KOPT-K1 (cell line): ENCODE measurements around the gene ADGRV1.

ENCODE experiments used
- H3K27ac ChIP-seq: fragments of 200-600 bp; sonication (generic); 2 replicates; pipeline ENCODE4 v1.5.1; 2016; ENCODE audit warnings: antibody characterized with exemption, mild to moderate bottlenecking, low read depth, low read length; ENCODE audit not compliant: poor library complexity, severe bottlenecking
- H3K36me3 ChIP-seq: fragments of 200-600 bp; sonication (generic); 2 replicates; pipeline ENCODE4 v1.5.1; 2017; ENCODE audit warnings: antibody characterized with exemption, mild to moderate bottlenecking, low read length, moderate library complexity; ENCODE audit not compliant: insufficient read depth
- H3K9me3 ChIP-seq: fragments of 200-600 bp; sonication (generic); 2 replicates; pipeline ENCODE4 v1.5.1; 2017; ENCODE audit warnings: antibody characterized with exemption, low read length, mild to moderate bottlenecking; ENCODE audit not compliant: insufficient read depth, poor library complexity, severe bottlenecking

ADGRV1 gene

DNA sequence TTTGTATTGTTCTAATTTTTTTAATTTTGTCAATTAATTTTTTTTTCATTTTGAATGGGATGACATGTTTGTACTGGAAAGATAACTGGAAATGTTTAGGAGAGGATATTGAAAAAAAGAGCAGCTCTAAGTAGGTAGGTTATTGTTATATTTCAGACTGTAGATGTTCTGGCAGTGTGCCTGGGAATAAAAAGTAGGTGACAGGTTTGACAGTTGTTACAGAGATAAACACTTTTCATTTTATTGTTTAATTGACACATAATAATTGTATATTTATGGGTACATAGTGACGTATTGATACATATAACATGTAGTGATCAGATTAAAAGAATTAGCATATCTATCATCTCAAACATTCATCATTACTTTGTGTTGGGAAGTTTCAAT is 545.5 kb downstream of the ADGRV1 start:
- no peaks in the 10 kb centered on the region for H3K9me3 ChIP-seq
- no peak overlapping the region for H3K27ac ChIP-seq

DNA sequence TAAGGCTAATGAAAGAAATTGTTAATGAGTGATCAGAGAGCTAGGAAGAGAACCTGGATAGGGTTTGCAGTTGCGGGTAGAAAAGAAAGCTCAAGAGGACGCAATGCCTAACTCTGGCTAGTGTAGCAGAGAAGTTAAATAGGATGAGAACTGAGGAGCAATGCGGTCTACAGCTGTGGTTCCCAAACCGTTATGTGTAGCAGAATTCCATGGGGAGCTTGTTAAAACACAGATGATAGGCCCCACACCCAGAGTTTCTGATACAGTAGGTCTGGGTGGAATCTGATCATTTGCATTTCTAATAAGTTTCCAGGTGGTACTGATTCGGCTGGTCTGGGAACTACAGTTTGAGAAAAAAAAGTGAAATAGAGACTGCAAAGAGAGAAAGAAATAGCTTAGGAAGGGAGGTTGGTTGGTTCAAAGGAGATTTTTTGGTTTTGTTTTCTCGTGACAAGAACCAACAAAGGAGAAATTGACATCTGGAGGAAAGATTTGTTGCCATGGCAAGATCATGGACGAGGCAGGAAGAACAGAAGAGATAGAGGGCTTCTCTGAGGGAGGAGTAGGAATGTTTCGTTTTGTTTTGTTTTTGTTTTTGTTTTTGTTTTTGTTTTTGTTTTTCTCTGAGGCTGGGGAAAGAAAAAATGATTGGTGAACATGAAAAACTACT is 548.4 kb downstream of the ADGRV1 start:
- Histone ChIP-seq H3K9me3 (no peaks in the 10 kb centered on the region), H3K36me3 (no peaks in the 10 kb centered on the region), H3K27ac (no peak overlapping the region)

More for the DNA sequence above, 545.5 kb downstream of the ADGRV1 start:
- no peaks in the 10 kb centered on the region for H3K36me3 ChIP-seq

DNA sequence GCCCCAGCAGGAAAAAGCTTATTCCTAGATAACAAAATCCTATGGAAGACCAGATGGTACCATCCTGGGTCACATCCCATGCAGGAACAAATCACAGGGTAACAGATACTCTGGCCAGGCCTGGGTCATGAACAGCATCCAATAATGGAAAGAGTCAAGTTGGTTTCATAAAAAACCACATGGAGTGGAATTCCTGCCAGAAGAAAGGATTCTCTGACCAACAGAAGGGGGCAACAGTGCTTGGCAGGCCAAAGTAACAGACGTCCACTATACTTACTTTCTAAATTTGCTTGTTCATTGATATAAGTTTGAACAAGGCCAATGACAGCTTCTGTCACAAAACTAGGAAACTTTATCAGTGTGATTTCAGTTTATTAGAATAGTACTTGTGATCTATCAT is 551.0 kb downstream of the ADGRV1 start:
- Histone ChIP-seq H3K36me3 (no peaks in the 10 kb centered on the region), H3K27ac (no peak overlapping the region), H3K9me3 (no peaks in the 10 kb centered on the region)

DNA sequence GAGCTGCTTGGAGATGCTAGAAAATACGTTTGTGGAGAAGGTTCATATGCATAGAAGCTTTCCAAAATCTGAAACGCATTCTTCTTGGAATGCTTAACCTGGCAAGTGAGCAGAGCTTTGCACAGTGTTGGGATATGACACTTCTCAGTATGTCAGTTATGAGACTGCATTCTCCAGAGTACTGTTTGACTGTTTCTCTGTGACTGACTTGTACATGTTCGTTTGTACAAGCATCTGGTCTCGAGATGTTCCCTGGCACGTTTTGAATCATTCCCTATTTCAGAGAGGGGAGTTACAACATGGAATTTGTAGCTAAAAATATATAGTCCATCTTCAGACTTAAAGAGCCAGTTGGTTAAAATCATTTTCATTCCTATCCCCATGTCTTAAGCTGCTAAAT is 552.1 kb downstream of the ADGRV1 start:
- Histone ChIP-seq H3K27ac (no peak overlapping the region), H3K36me3 (no peaks in the 10 kb centered on the region), H3K9me3 (no peaks in the 10 kb centered on the region)

DNA sequence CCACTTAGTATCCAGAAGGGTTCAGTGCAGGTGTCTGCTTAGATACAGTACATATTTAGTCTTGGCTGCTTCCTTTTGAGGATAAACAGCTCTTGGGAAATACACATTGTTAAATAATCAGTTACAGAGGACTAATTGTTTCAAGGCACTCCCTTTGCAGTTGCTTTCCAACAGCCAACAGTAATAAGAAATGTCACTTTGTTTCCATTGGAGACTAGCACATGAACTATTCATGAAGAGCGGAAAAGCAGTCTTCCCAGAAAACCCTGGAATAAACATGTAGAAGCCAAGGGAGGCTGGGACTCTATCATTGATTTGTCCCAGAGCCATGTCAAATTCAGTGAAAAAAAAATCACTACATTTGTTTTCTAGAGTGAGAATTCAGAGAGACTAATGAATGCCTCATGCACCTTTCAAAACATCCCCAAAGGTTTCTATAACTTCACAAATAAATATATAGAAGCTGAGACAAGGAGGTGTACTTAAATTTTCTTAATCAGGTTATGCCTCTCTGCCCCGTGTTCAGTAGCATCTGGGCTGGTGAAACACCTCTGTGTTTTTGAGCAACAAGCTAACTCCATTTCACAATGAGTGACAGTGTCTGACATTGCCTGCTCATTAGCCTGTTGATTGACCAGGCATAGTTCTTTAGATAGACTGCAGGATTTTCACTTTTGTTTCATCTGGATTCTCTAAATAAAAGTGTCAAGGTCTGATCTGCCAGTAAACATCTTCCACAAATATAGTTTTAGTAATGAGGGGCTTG is 553.1 kb downstream of the ADGRV1 start:
- H3K9me3 ChIP-seq = no peaks in the 10 kb centered on the region
- H3K36me3 ChIP-seq = no peaks in the 10 kb centered on the region
- H3K27ac ChIP-seq = no peak overlapping the region

DNA sequence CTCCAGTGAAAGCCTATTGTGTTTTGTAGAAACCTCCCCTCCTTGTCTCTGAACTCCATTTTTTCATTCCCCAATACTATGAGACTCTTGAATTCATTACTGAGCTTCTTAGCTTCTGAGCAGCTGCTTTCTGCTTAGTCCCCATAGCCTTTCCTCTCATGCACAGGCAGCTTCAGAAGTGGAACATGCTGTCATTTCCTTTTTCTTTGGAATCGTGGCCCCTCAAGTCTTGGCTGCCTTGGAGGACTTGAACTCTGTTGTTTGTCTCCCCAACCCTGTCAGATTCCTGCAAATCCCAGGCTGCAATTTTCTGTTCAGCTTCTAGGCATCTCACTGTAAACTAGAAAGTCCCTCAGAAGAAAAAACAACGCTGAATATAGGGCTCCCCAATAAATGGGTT is 556.1 kb downstream of the ADGRV1 start:
- no peaks in the 10 kb centered on the region for H3K9me3 ChIP-seq
- no peak overlapping the region for H3K27ac ChIP-seq
- no peaks in the 10 kb centered on the region for H3K36me3 ChIP-seq

DNA sequence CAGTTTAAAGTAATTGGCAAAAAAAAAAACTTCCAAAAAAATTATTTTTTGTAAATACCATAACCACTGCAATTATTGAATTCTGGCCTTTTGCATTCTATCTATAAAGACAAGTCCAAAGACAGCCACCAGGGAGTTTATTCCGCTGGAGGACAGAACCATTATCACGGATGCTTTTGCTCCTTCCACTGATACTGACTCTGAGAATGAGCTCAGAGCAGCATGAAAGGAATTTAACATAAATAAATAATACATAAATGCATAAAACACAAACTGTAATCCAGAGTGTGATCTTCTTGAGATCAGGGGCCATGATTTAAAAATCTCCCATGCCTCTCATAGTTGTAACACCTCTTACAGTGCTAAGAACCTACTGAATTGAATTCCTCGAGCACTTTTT is 559.8 kb downstream of the ADGRV1 start:
- H3K27ac ChIP-seq = no peak overlapping the region
- H3K36me3 ChIP-seq = no peaks in the 10 kb centered on the region
- no peaks in the 10 kb centered on the region for H3K9me3 ChIP-seq

DNA sequence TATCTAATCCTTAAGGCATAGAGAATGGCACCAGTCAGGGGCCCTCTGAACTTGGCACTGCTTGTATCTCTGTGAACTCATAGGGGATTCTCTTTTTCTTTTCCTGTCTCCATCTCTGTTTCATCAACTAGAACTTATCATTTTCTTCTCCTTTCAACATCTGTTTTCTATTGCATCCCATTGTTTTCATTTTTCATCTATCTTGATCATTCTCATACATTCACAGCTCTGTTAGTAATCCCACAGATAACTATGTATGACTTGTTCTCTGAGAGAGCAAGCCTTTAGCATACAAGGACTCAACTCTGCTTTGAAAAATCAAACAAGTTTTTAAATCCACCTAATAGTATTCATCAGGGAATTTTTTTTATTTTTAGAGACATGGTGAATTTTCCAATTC is 560.2 kb downstream of the ADGRV1 start:
- H3K36me3 ChIP-seq = no peaks in the 10 kb centered on the region
- no peaks in the 10 kb centered on the region for H3K9me3 ChIP-seq
- no peak overlapping the region for H3K27ac ChIP-seq

DNA sequence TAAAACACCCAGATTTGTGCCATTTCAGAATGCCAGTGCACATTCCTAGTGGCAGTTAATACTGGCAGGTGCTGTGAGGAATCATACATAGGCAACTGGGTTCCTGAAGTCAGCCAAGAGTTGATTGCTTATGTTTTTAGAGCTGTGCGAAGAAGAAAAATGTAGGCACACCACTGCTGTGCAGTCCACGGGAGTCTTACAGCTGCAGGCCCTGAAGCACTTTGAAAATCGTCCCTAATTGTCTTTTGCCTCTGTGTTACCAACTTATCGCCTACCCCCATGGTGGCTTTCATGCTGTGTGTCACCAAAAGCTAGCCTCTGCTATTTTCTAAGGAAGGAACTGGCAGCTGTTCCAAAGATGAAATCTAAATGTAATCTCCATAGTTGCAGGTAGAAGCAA is 560.6 kb downstream of the ADGRV1 start:
- no peak overlapping the region for H3K27ac ChIP-seq
- H3K36me3 ChIP-seq = no peaks in the 10 kb centered on the region
- H3K9me3 ChIP-seq = no peaks in the 10 kb centered on the region

DNA sequence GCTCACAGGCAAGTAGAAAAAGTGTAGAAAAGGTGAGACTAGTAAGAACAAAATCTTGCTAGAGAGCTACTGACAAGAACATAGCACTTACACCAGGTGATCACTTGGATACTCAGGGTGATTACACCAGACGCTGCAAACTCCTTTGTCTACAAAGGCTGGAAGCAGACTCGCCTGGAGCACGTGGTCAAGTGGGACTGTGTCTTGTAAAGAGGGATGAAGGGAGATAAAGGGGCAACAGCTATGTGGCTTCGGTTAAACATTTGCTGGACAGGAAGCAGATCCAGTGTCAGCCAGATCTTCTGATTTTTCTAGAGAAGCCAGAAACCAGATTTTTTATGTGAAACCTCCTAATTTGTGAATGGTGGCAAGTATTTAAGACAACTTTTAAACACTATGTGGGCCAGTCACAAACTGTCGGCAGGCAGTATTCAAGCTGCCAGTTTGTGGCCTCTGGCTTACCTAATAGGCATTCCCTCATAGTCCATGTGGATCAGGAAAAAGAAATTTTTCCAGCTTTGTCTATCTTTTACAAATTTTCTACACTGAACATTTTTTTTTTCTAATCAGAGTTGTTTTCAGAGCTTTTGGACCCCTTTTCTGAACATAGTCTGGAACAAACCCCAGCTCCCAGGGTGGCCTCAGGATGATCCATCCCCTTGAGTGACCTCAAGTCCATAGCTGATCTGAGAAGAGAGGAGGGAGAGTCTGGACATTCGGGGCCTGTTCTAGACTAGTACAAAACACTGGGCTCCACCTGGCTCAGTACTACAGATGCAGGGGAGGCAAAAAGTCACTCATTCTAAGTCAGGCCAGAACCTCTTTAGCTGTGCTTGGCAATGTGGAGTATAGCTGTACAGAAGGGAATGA is 561.6 kb downstream of the ADGRV1 start:
- no peak overlapping the region for H3K27ac ChIP-seq
- H3K36me3 ChIP-seq = no peaks in the 10 kb centered on the region
- no peaks in the 10 kb centered on the region for H3K9me3 ChIP-seq

DNA sequence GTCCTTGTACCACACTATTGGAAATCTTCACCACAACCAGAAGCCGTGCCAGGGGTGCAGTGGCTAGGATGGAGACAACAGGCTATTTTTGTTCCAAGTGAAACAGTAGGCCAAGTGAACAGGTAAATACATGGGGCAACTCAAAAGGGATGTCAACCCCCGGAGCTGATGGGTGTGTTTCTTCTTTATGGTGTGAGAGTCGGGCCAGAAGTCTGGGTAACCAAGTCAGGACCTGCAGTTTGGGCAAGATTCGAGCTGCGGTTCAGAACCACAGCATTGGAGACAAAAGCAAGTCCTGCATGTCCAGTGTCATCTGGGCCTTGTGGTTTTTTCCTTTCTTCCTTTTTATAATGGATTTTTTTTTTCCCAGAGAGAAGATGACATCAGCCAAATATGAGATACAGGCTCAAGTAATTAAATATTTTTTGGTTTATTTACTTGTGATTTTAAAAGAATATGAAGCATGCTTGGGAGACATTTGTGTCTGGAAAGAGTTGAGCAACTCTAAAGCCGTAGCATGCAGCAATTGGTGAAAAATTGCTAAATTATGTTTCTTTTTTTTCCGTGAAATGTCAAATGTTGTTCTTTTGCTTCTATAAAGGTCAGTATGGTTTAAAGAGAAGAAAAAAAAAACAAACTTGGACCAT is 562.9 kb downstream of the ADGRV1 start:
- no peaks in the 10 kb centered on the region for H3K36me3 ChIP-seq
- H3K9me3 ChIP-seq = no peaks in the 10 kb centered on the region

DNA sequence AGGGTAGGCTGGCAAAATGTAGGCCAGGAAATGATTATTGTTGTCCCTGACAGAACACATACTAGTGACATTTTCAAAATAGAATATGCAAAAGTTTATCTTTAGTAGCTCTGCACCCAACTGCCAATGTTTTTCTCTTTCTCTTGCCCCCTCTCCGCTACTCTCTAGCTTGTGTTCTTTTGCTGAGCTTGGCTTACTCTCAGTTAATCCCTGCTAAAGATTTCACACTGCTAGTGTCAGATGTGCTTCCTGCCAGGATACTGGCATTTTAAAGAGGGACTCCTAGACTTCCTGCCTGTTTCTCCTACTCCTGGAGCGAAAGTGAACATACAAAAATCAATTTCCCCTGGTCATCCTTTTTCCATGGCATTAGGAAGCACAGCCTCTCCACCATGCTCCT is 564.1 kb downstream of the ADGRV1 start:
- H3K27ac ChIP-seq = no peak overlapping the region
- no peaks in the 10 kb centered on the region for H3K9me3 ChIP-seq
- H3K36me3 ChIP-seq = no peaks in the 10 kb centered on the region

More for the DNA sequence above, 562.9 kb downstream of the ADGRV1 start:
- no peak overlapping the region for H3K27ac ChIP-seq

DNA sequence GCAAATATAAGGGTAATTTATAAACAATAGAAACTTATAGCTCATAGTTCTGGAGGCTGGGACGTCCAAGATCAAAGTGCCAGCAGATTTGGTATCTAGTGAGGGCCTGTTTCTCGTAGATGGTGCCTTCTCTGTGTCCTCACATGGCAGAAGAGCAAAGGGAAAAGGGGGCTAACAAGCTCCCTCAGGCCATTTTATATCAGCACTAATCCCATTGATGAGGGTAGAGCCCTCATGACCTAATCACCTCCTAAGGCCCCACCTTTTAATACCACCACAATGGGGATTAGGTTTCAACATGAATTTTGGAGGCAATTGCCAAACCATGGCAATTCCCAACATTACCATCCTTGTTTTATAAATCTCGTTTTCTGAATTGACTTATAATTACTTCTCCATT is 564.7 kb downstream of the ADGRV1 start:
- H3K36me3 ChIP-seq = no peaks in the 10 kb centered on the region
- no peak overlapping the region for H3K27ac ChIP-seq
- H3K9me3 ChIP-seq = no peaks in the 10 kb centered on the region

DNA sequence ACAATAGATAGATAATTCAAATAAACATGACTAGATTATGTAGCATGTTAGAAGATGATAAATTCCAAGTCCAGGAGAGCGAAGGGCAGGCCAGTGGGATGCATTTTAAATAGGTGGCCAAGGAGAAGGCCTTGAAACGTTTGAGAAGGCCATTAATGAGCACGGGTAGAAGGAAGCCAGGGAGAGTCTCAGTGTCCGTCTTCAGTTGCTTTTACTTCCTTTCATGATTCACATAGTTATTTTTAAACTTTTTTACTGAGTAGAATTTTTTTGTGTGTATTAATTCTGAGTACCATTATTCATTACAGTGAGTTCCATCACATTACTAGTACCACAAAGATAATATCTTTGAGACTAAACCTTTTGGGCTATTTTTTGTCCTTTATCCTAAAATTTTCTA is 565.3 kb downstream of the ADGRV1 start:
- Histone ChIP-seq H3K36me3 (no peaks in the 10 kb centered on the region), H3K27ac (no peak overlapping the region), H3K9me3 (no peaks in the 10 kb centered on the region)

DNA sequence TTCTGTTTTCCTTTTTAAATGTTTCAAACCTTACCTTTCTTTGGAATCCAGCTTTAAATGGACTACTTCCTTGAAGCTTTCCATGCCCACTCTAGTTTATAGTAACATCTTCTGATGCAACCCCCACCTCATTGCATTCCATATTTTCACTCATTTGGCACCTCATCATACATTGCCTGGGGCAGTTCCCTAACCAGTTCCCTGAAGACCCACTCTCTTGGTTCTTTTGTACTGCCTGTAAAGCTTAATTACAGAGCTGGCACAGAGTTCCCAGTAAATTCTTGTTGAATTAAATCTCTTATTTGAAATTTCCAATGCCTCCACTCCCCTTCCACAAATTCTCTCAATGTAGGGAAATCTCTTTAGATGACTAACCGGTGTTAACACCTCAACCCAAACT is 567.3 kb downstream of the ADGRV1 start:
- no peaks in the 10 kb centered on the region for H3K9me3 ChIP-seq
- H3K27ac ChIP-seq = no peak overlapping the region
- no peaks in the 10 kb centered on the region for H3K36me3 ChIP-seq
